Occipital lobe (tissue), 2 donors: ENCODE data around the gene LDB2. TPM values are rescaled to one million over a fixed set of nuclear protein-coding genes. Genes with fewer than 3 reads are reported as not detected.
A peak's percentile ranks its signal among the peaks of the same experiment; 100 is the strongest.

ENCODE experiments used
- DNase-seq: peaks from one replicate; lab custom pipeline; 2025; lab: John Stamatoyannopoulos, UW
- total RNA-seq: library from RNA; depleted of rRNA; stranded (reverse); fragments of >200 nt; gene quantifications from one replicate; pipeline ENCODE4 v1.2.3, GENCODE V29; 2014

LDB2 gene
- total RNA-seq, 1 donor from 2014 or later = 146 TPM

DNA sequence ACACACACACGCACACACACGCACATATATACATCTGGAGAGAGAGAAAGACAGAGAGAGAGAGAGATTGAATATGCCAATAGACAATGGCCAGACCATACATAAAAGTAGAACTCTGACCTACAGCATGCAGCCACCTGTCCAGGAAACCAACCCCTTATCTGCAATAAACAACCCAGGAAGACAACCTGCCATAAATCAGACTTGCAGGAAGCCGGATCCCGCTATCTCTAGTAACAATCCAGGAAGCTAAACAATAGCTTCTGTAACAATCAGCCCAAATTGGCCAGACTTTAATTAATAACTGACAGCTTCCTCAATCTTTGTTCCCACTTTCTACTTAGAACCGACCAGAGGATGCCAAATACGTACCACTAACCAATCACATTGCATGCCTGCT lies 173.2 kb downstream of the LDB2 start:
- DNase-seq = no peak

DNA sequence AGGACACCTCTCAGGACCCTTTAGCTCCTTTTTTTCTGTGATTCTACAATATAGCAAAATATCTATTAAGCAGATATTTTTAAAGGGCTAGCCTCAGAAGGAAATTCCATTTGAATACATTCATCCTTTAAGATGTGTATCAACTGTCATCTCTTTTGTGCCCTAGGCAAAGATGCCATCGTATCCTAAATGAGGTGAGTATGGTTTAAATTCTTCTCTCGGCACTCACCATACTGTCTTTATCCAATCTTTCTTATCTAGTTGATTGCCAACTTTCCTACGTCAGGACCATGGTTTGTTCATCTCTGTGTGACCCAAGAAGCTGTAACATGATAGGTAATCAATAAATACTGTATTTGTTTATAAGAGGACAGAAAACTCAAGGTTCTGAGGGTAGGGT lies 176.0 kb downstream of the LDB2 start:
- no peak for DNase-seq

DNA sequence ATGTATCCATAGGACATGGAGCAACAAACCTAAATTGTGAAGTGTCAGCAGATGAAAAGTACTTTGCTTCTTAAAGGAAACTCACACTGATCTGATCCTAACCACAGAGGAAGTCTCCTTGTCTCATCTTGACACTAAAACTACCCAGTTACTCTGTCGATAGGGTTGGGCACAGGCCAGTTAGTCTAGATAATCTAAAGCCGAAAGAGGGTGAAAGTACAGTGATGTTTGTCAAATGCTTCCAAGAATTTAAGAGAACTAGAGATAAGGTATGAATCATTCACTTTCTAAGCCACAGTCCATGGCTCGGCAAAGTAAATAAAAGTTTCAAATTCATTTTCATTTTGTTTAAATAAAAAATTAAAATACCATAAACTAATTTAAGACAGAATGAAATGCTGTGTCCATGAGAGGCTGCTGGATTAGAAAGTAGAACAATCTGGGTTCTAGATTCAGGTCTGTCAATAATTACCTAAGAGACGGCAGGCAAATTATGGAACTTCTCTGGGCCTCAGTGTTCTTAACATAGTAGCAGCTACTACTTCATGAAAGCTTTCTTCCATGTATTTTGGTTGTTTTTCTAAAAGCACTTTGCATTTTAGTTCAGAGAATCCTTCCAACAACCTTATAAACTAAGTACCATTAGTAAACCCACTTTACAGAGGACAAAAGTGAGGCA lies 176.7 kb downstream of the LDB2 start:
- DNase-seq = no peak

DNA sequence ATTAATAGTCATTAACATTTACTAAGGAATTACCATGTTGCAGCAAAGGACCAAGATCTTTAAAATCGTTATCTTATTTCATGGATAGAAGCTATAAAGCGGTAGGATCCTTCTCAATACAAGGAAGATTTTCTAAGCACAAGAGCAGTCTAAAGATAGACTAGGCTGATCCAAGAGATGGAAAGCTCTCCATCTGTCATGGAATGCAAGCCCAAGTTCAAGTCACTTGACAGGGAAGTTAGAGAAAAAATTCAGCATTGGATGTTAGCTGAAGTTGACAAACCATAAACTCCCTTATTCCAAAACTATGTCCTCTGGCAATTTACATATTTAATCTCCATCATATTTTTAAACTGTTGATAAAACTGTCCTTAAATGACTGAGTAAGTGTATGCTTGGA lies 177.7 kb downstream of the LDB2 start:
- no peak for DNase-seq

DNA sequence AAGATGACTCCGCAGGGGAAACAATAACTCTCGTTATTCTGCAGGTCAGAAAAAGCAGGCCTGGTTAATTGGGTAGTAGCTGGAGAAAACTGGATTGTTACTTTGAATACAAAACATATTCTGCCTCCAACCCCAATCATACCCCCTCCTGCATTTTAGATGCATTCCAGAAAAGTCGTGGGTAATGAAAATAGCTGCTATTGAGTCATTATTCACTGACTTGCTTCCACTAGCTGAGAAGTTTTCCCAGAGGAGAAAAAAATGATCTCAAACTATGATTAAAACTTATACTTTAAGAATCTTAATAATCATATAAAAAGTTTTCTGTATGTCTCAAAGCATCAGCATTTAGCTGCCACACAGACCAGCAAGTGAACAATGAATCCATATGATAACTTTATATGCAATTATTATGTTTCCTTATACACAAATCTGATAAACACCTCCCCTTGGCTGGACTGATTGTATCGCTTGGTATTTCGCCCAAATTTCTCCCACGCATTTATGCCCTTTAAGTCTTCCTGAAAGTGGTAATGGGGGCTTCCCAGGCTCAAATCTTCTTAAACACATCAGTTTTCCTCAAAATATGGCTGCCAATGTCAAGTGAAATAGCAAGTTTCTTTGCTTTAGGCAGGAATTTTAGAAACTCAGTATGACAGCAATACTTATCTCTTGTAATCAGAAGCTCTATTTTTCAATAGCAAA lies 181.0 kb downstream of the LDB2 start:
- DNase-seq = no peak

DNA sequence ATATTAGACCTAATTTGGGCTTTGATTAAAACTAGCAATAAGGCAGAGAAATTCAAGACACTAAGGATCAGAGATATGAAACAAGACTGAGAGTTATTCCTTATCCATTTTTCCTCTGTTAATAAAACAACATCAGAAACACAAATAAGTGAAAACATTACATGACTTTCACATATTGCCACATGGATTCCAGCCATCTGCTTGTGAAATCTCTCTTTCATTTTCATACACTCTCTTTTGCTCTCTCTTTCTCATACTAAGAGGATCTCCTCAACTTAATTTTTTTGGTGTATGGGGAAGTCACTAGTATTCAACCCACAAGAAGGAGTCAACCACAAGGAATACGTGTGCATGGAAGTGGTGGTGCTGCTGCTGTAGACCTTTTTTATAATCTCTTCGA lies 183.0 kb downstream of the LDB2 start:
- DNase-seq = no peak

DNA sequence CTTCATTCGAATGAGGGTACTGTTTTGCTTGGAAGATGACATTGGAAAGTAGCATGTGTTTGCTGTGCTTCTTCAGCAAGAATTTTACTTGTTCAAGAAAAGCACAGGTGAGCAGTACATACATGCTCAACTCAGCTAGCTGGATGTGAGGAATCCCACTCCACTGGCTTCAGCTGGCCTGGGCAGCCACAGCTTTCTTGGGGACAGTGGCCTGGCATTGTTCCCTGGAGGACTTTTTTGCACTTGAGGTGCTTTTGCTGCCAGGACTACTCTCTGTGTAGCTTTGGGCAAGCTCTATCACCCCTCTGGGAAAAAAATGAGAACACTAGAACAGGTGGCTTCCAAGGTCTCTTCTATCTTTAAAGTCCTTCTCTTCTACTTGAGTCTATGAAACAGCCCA lies 184.3 kb downstream of the LDB2 start:
- DNase-seq = no peak

DNA sequence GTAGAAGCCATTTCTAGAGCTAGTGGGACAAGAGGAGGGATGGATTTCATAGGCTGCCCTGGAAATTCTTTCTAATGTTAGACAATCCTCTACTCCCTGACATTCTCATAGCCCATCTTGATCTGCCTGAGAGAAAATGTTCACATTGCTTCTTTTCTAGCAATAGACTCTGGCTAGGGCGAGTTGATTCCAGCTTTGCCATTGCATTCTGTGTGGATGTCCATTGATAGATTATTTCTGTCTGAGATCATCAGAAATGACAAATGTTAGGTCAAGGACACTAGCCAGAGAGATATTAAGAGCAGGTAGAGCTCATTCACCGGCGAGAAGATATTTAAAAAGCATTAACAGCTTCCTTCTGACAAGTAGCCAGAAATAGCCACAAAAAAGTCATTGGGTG lies 184.7 kb downstream of the LDB2 start:
- DNase-seq = no peak

DNA sequence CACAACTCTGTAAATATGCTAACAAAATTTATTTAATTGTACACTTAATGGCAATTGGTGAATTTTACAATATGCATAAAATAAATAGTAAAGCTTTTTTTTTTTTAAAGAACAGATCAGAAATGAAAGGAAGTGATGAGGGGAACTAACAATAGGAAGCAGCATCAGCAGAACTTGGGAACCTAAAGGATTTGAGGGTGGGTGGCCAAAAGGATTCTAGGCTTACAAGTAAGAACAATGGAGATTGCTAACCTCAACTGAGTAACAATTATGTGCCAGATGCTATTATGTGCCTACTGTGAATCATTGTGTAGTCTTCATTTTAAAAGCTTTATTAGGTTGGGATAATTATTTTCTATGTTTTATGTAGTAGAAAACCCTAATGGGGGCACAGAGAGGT lies 185.2 kb downstream of the LDB2 start:
- no peak for DNase-seq

DNA sequence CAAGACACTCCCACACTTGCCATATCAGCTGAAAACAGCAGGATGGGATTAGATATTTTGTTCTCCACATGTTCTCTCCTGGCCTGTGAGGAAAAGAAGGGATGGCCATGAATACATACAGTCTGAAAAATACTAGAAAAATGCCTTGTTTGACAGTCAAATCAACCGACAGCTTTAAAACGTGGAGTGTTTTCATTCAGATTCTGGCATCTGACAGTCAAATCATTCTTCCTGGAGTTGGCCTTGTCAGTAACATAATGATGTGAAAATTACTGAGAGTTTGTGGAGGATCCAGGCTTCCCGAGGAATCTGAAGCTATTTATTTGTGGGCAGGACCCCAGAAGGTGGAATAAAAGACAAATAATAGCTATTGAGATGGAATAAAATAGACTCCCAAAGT lies 188.2 kb downstream of the LDB2 start:
- DNase-seq = no peak

DNA sequence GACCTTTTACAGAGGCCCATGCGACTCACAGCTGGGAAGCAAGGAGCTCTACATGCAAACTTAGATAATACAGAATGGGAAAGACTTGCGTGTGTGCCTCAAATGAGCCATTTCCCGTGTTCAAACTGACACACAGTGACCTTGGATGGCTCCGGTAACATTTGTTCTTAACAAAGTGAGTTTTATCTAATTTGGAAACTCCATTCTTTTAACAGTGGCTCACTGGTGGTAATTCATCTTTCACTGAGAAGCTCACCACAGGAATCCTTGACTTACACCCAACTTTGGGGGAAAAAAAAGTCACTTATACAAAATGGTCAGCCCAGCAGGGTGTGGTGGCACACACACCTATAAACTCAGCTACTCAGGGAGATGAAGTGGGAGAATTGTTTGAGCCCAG lies 190.6 kb downstream of the LDB2 start:
- no peak for DNase-seq

DNA sequence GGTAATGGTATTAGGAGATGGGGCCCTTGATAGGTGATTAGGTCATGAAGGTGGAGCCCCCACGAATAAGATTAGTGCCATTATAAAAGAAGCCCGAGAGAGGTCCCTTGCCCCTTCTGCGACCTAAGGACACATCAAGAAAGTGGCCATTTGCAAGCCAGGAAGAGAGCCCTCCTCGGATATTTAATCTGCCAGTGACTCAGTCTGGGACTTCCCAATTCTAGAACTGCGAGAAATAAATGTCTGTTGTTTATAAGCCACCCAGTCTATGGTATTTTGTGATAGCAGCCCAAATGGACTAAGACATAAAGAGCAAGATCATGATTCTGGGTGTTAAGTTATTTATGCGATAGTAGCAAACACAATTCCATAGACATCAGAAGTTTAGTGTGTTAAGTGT lies 192.2 kb downstream of the LDB2 start:
- no peak for DNase-seq

DNA sequence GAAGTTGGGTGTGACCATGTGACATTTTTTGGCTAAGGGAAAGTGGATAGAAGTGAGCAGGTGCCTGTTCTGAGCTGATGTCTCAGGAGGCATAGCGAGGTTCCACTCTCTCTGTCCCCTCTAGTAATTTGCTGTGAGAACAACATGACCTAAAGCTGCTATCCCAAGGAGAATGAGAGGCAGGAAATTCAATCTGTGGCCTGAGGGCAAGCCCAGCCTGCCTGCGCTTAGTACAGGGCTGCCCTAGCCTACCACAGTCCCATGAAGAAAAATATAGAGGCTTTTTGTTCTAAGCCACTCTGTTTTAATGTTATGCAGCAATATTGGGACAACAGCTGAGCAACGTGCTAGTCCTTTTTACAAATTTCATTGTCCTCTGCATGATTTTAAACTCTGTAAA lies 193.1 kb downstream of the LDB2 start:
- DNase-seq = no peak

DNA sequence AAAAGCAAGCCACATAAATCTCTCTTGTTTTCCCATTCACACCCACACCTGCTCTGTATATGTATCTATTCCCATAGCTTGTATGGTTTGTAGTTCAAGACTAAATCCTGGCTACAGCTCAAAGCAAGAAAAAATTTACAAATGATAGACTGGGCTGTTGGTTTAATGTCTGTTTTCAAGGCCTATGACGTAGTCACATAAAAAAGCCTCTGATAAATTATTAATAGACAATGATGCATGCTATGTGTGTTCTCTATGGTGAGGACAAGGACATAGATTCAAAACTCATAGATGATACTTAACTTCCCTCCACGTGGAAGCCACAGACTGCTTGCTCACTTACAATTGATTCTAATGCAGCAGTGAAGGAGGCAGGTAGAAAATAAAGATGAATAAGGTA lies 194.0 kb downstream of the LDB2 start:
- DNase-seq = no peak

DNA sequence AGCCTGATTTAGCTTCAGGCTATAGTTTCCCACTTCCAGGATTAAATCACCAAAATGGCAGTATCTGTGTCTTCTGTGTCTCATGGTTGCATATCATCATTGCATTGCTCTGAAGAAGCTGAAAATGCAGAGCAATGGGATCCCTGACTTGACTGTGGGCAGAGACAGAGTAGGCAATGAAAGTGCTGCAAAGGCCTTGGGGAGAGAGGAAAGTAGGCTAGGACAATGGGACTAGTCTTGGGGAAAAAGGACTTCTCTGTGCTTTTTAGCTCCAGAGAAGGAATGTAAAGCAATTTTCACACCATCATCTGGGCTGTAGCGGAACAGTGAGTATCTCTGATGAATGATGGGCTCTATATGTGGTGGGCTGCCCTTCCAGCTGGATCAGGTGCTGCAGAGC lies 202.5 kb downstream of the LDB2 start:
- DNase-seq = no peak

DNA sequence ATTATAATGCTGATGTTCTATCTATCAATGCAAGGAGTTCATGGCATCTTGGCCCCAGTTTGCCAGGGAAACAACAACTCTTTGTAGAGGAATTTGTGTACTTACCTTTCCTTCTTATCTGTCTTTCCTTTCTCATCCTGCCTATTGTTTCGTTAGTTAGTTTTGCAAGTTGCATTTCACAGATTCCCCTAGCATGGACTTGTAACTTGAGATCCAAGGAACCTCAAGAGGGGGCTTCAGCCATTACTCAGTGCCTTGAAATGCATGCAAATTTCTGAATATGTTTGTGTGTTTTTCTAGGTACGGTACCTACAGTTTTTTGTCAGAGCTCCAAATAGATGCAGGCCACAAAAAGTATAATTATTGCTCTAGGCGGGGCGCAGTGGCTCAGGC lies 203.6 kb downstream of the LDB2 start:
- DNase-seq = no peak

DNA sequence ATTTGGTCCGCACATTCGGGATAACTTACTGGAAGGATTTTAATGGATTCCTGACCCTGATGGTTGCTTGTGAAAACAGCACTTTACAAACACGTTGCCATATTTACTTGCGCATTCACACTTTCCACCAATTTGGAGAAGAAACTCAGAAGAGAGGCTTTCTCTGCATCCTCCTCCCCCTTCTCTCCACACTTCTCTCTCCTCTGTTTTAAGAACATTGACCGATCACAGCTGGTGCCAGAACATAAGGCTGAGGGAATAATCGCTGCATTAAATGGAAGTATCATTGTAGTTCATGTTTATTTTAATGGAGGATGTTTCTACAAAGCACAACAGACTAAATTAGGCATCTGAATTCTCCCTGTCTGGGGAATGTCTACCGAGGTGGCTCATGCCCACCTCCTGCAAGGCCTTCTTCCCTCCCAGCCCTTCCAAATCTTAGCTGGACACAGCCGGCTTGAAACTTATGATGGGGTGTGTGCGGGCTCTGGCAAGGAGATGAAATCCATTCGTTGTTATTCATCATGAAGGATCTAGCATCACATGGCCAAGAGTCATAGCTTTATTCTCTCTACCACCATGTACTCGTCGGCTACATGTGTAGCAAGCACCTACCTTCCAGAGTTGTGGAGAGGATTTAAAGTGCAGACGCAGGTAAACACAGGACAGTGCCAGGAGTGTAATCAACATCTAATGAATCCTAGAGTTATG lies 204.1 kb downstream of the LDB2 start:
- DNase-seq = peak; percentile 21

DNA sequence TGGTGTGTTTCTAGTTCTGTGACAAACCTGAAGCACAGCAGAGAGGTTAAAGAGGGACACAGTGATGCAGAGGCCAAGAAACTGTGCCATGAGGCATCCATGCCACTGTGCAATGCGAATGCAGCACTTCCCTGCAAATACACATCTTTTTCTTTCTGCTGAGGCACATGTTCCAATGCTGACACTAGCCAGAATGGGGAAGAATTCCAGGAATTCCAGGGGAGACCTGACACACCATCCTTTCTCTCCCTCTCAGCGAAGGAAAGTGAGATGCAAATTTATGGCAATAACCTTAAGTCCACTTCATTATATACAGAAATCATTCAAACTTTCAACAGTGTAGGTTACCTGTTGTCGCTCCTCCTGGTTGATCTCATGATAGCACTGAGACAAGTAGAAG lies 204.8 kb downstream of the LDB2 start:
- DNase-seq = no peak

DNA sequence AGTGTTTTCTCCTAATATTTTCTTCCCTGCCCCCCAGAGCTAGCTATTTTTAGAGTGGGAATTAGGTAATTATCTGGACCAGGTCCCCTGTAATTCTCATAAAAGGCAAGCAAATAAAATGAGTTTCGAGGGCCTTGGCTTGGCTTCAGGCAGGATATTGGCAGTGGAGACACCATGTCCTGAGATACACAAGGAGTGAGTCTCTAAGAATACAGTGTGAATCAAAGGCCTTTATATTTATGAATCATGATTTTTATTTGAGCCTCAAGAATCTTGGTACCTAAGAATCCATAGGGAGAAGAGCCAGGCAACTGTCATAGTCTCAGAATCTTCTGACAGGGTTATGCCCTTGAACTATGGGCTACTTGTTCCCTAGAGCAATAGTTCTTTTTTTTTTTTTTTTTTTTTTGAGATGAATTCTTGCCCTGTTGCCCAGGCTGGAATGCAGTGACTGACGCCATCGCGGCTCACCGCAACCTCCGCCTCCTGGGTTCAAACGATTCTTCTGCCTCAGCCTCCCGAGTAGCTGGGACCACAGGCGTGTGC lies 205.4 kb downstream of the LDB2 start:
- DNase-seq = no peak

DNA sequence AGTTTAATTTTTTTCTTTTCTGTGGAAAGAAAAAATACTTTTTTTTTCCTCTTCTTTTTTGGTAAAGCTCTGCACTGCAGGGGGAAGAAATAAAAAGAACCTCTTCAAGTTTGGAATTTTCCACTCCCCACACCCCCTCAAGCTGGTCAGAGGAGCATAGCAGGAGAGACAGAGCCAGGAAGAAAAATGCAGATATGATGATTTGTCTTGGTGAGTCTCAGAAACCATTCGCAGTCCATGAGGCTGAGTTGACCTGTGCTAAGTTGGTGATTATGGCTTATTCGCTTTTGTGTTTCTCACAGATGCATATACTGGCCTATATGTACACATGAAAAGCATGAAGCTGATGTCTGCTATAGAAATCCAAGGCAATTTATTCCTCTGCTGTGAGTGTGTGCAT lies 205.9 kb downstream of the LDB2 start:
- DNase-seq = no peak

DNA sequence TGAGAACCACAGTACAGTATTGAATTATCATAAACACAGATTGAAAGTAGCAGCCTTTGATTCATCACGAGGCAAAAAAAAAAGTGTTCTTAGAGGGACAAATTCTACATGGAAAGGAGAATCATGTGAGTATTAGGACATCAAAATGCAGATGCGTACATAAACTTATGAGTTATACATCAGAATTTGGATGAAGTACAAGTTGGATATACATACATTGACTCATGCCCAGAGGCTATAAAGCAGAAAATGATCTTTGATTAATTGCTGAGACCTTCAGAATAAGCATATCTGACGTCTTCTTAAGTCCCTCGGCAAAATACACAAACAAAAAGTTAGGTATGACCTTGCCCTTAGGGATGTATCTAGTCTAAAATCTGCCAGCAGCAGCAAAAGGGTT lies 206.4 kb downstream of the LDB2 start:
- DNase-seq = no peak

DNA sequence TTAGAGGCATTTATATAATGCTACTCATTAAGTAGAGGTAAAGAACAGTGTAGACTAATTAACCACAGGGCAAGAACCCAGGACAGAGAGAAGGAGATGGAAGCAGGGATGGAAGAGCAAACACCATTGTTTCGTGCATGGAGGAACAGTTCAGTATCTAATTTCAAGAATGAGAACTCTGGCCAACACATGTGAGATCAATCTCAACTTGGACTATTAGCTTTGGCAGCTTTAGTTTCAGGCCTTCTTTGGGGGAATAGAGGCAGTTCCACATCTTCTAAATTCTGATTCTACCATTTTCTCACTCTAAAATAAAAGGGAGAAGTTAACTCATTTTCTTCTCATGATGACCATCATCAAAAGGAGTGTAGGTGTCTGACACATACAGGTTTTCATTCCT lies 207.0 kb downstream of the LDB2 start:
- no peak for DNase-seq

DNA sequence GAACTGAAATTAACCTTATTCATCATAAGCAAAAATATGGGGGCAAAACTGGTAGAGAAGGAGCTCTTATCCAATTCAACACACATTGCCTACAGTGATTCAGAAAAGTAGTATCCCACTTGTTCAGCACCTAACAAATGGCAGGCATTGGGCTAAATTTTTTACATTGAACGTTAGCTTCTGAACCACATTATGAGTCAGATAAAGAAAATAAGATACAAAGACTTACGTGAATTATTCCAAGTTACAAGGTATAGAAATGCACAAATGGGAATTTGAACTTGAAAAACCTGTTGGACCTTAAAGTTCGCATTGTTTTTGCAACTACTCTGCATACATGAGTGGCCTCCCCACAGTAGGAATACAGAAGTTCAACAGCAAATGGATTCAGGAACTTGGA lies 210.6 kb downstream of the LDB2 start:
- DNase-seq = no peak
